ENCODE measurements around the gene PID1. TPM values are rescaled to one million over a fixed set of nuclear protein-coding genes. Genes with fewer than 3 reads are reported as not detected.

Gene PID1
- total RNA-seq, 3 donors from 2014 or later, result 13.5 to 60.3 (median 42.0) TPM

DNA sequence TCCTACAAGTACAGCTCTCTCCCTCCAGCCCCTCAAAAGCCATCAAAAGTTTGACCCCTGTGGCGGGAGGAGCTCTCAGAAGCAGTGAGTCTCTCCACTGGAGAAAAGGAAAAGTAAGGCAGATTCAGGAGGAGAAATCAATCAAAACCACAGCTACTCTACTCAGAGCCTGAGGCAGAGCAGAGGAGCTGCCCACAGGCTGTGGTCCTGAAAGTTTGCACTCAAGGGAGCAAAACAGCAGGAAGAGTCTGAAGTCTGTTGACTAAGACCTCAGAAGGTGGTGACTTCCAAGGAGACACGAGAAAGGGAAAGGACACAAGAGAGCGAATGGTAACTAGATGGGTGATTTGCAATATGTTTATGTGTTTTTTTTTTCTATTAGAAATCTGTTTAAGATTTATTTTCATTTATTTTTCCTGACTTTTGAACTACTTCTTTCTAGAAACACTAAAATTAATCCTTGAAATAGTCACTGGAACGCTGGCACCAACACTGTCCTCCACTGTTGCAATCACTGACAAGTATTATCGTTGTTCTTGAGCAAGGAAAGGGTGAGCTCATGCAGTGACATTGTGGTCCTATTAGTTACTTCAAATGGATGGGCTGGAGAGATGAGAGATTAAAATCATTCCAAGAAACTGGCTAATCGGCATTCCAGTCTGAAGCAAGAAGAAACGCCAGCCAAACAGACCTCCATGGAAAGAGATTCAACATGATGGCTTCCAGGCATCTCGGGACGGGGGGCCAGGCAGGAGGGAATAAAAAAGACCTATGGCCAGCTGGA is 35.8 kb downstream of the PID1 start:
- H3K4me3 ChIP-seq, result no peak overlapping the region
- H3K27ac ChIP-seq, result no peak overlapping the region
- TF ChIP-seq POLR2A (IDR thresholded peaks at IDR 0.05) (no peak), POLR2AphosphoS5 (IDR thresholded peaks at IDR 0.05) (peak in 1 of 3 donors; percentile 39)
- no peaks in the 10 kb centered on the region for H3K27me3 ChIP-seq
- peaks cover 2 to 3% of the 10 kb centered on the region in 2 donors for H3K9me3 ChIP-seq
- no peaks in the 10 kb centered on the region for H3K4me1 ChIP-seq
- DNase-seq (ENCODE audit: low spot score in 2 of 2), result no peak
- H3K36me3 ChIP-seq, result no peaks in the 10 kb centered on the region
- intact Hi-C loops (cut with DNase I; ENCODE audit: low total_unique reads), result no loop called here

DNA sequence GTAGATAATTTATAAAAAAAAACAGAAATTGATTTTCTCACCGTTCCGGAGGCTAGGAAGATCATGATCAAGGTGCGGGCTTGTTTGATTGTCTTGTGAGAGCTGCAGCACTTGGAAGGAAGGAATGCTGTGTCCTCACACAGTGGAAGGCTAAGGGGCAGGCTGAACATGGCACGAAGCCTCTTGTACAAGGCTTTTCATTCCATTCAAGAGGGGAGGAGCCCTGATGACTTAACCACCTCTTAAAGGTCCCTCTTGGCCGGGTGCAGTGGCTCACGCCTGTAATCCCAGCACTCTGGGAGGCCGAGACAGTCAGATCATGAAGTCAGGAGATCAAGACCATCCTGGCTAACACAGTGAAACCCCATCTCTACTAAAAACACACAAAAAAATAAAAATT is 39.2 kb downstream of the PID1 start:
- H3K9me3 ChIP-seq, result no peaks in the 10 kb centered on the region
- TF ChIP-seq, protein P1, sequence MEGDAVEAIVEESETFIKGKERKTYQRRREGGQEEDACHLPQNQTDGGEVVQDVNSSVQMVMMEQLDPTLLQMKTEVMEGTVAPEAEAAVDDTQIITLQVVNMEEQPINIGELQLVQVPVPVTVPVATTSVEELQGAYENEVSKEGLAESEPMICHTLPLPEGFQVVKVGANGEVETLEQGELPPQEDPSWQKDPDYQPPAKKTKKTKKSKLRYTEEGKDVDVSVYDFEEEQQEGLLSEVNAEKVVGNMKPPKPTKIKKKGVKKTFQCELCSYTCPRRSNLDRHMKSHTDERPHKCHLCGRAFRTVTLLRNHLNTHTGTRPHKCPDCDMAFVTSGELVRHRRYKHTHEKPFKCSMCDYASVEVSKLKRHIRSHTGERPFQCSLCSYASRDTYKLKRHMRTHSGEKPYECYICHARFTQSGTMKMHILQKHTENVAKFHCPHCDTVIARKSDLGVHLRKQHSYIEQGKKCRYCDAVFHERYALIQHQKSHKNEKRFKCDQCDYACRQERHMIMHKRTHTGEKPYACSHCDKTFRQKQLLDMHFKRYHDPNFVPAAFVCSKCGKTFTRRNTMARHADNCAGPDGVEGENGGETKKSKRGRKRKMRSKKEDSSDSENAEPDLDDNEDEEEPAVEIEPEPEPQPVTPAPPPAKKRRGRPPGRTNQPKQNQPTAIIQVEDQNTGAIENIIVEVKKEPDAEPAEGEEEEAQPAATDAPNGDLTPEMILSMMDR (IDR thresholded peaks at IDR 0.05), result no peak
- TF ChIP-seq POLR2A (IDR thresholded peaks at IDR 0.05) (no peak), POLR2AphosphoS5 (IDR thresholded peaks at IDR 0.05) (no peak)
- no peak overlapping the region for H3K4me3 ChIP-seq
- no peaks in the 10 kb centered on the region for H3K4me1 ChIP-seq
- DNase-seq (ENCODE audit: low spot score in 2 of 2), result no peak
- H3K36me3 ChIP-seq, result no peaks in the 10 kb centered on the region
- intact Hi-C loops (cut with DNase I; ENCODE audit: low total_unique reads), result no loop called here
- no peak overlapping the region for H3K27ac ChIP-seq
- H3K27me3 ChIP-seq, result no peaks in the 10 kb centered on the region

DNA sequence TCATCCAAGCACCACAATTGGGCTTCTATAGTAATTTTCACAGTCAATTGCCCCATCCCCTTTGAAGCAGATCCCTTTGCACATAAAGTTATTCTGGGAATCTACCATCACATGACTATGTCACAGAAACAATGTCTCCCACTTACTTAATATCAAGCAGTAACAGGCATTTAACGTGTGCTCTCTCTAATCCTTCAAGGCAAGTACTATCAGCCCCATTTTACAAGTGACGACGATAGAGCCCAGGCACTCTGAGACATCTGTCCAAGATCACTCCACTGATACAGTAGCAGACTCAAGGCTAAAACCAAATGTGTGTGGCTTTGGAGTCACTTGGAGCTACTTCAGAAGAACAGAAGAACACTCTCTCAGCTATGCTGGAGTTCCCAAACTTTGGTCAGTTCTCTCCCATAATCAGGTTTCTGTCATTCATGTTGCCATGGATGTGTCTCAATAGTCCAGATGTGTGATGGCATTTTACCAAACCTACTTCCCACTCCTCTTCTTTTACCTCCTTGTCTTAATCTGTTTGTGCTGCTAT is 39.7 kb downstream of the PID1 start:
- TF ChIP-seq, protein P1 (IDR thresholded peaks at IDR 0.05), result no peak
- TF ChIP-seq POLR2A (IDR thresholded peaks at IDR 0.05) (no peak), POLR2AphosphoS5 (IDR thresholded peaks at IDR 0.05) (no peak)
- DNase-seq (ENCODE audit: low spot score in 2 of 2), result no peak
- intact Hi-C loops (cut with DNase I; ENCODE audit: low total_unique reads), result no loop called here
- H3K36me3 ChIP-seq, result no peaks in the 10 kb centered on the region
- no peaks in the 10 kb centered on the region for H3K9me3 ChIP-seq
- H3K4me3 ChIP-seq, result no peak overlapping the region
- H3K4me1 ChIP-seq, result no peaks in the 10 kb centered on the region
- peak overlapping the region in 1 of 2 donors; percentile 16 for H3K27ac ChIP-seq
- H3K27me3 ChIP-seq, result no peaks in the 10 kb centered on the region

DNA sequence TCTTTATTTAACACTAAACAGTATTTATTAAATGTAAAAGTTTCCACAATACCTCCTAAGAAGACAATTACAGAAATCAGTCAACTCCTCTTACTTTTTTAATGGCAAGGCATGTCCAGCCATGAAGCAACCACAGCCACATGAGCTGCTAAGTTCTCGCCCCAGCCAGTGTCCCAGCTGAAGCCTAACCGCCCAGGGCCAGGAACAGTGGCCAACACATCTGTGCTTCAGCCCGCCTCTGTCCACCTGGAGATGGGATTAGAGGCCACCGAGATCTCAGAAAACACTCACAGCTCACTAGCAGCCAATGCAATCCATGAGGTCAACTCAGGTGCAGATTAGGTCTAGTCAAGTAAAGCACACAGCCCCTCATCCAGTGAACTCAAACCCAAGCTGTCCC is 40.2 kb downstream of the PID1 start:
- Histone ChIP-seq H3K27me3 (no peaks in the 10 kb centered on the region), H3K9me3 (no peaks in the 10 kb centered on the region), H3K36me3 (no peaks in the 10 kb centered on the region), H3K4me1 (no peaks in the 10 kb centered on the region), H3K4me3 (no peak overlapping the region), H3K27ac (peak overlapping the region in 1 of 2 donors; percentile 16)
- no peak for DNase-seq (ENCODE audit: low spot score in 2 of 2)
- TF ChIP-seq POLR2A (IDR thresholded peaks at IDR 0.05) (no peak), POLR2AphosphoS5 (IDR thresholded peaks at IDR 0.05) (no peak)
- TF ChIP-seq, protein P1 (IDR thresholded peaks at IDR 0.05), result no peak
- intact Hi-C loops (cut with DNase I; ENCODE audit: low total_unique reads), result no loop called here

DNA sequence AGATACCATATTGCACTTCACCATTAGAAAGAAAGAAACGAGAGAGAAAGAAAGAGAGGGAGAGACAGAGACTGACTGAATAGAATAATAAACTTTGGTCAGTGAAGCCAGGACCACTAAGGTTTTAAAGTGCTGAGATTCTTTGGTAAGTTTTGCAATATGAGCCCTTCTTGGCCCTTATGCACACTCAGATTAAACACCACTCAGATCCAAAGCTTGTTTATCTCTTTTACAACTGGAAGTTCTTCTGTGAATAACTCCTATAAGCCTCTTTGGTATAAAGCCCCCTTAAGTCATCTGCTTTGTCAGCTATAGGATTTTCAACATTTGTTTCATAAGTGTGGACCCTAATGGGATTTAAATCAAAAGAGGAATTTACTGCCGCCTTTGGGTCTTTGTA is 40.8 kb downstream of the PID1 start:
- no peak for DNase-seq (ENCODE audit: low spot score in 2 of 2)
- H3K4me1 ChIP-seq, result no peaks in the 10 kb centered on the region

More for the DNA sequence above, 40.8 kb downstream of the PID1 start:
- no peak overlapping the region for H3K27ac ChIP-seq
- TF ChIP-seq, protein P1 (IDR thresholded peaks at IDR 0.05), result no peak
- TF ChIP-seq POLR2A (IDR thresholded peaks at IDR 0.05), result no peak
- TF ChIP-seq POLR2AphosphoS5 (IDR thresholded peaks at IDR 0.05), result no peak
- no peaks in the 10 kb centered on the region for H3K27me3 ChIP-seq
- no peaks in the 10 kb centered on the region for H3K36me3 ChIP-seq
- no peaks in the 10 kb centered on the region for H3K9me3 ChIP-seq
- no peak overlapping the region for H3K4me3 ChIP-seq
- intact Hi-C loops (cut with DNase I; ENCODE audit: low total_unique reads), result no loop called here
